Measurements from ENCODE around the gene ZNF324. TPM values are rescaled to one million over a fixed set of nuclear protein-coding genes. Genes with fewer than 3 reads are reported as not detected.
A peak's percentile ranks its signal among the peaks of the same experiment; 100 is the strongest.

The ZNF324 gene
- total and polyA plus RNA-seq, 2 of the 13 experiments (the other 11 are each of a cell fraction or from before 2014, with no cell fraction given): 1.1 to 4.7 TPM

GRCh38 chr19:58511353-58512208, 44.7 kb downstream of the ZNF324 start, which contains the start of gene SLC27A5 (continued):
- peak; percentile 51; the same call in 1 of the 2 replicates for TF ChIP-seq ZMYM4 (CRISPR knock-in tag; IDR thresholded peaks at IDR 0.05)
- peak; percentile 83 for TF ChIP-seq SAP130 (CRISPR knock-in tag; IDR thresholded peaks at IDR 0.05; ENCODE audit: low read depth)
- 0 out of 2 replicates have a peak, but pooled peaks have one; percentile 29 for TF ChIP-seq RAD21 (CRISPR knock-in tag; IDR thresholded peaks at IDR 0.05)
- peak; percentile 23 for TF ChIP-seq STAG1 (CRISPR knock-in tag; IDR thresholded peaks at IDR 0.05)
- TF ChIP-seq GATAD1 (CRISPR knock-in tag; IDR thresholded peaks at IDR 0.05): 0 out of 2 replicates have a peak, but pooled peaks have one; percentile 55
- TF ChIP-seq ZNF207 (IDR thresholded peaks at IDR 0.05; ENCODE audit: borderline replicate concordance): no peak
- TF ChIP-seq CREM (IDR thresholded peaks at IDR 0.05): peak; percentile 42; the same call in 1 of the 2 replicates
- TF ChIP-seq CREM (CRISPR knock-in tag; IDR thresholded peaks at IDR 0.05): no peak
- TF ChIP-seq DZIP1 (CRISPR knock-in tag; IDR thresholded peaks at IDR 0.05): no peak
- no peak; the same call in 1 of the 2 replicates for TF ChIP-seq EHMT2 (IDR thresholded peaks at IDR 0.05; ENCODE audit: borderline replicate concordance, low read depth, low read length)
- no peak for TF ChIP-seq ZNF75D (CRISPR knock-in tag; IDR thresholded peaks at IDR 0.05; ENCODE audit: borderline replicate concordance)
- peak; percentile 84 for TF ChIP-seq RBFOX2 (IDR thresholded peaks at IDR 0.05; ENCODE audit: low read depth, low read length)
- TF ChIP-seq ZBTB42 (CRISPR knock-in tag; IDR thresholded peaks at IDR 0.05): 0 out of 2 replicates have a peak, but pooled peaks have one; percentile 50
- peak; percentile 66; the same call in 1 of the 2 replicates for TF ChIP-seq UBTF (CRISPR knock-in tag; IDR thresholded peaks at IDR 0.05)
- TF ChIP-seq FOXP4 (CRISPR knock-in tag; IDR thresholded peaks at IDR 0.05): peak; percentile 84
- TF ChIP-seq ZNF383 (CRISPR knock-in tag; IDR thresholded peaks at IDR 0.05; ENCODE audit: borderline replicate concordance): no peak
- no peak for TF ChIP-seq MBNL3 (CRISPR knock-in tag; conservative IDR thresholded peaks at IDR 0.05)
- peak; percentile 39; the same call in 1 of the 2 replicates for TF ChIP-seq ZNF777 (CRISPR knock-in tag; IDR thresholded peaks at IDR 0.05)
- peak; percentile 54; the same call in 1 of the 2 replicates for TF ChIP-seq SOX5 (CRISPR knock-in tag; IDR thresholded peaks at IDR 0.05; ENCODE audit: borderline replicate concordance)
- no peak for TF ChIP-seq CREB3 (CRISPR knock-in tag; IDR thresholded peaks at IDR 0.05)
